ENCODE measurements around the gene NEMP1.

The NEMP1 gene

GRCh38 chr12:57078519-57079404 is at the start of gene NEMP1:
NEMP1 (minus strand) TSS chr12:57078791; CDS start chr12:57078745, 46 bp downstream.
- Histone ChIP-seq H3K79me2 (ENCODE audit: insufficient read depth, low read length) (peaks cover 31% of the 10 kb centered on the region), H3K9me2 (replicated peaks; ENCODE audit: low read depth, low read length) (no peaks in the 10 kb centered on the region), H2AFZ (ENCODE audit: low read length) (peak within 1 kb of the TSS; percentile 54; the same call in 1 of the 2 replicates), H3K9ac (ENCODE audit: low read depth, low read length, poor library complexity, severe bottlenecking) (peak within 1 kb of the TSS; percentile 97), H3K4me3 (ENCODE audit: low read length, poor library complexity, severe bottlenecking) (peak within 1 kb of the TSS; percentile 89), H3K4me2 (ENCODE audit: low read depth, low read length, poor library complexity, severe bottlenecking) (peak within 1 kb of the TSS; percentile 78), H3K36me3 (ENCODE audit: insufficient read depth, low read length) (no peaks in the 10 kb centered on the region), H3K4me1 (ENCODE audit: insufficient read depth, low read length, poor library complexity, severe bottlenecking) (peaks cover 12% of the 10 kb centered on the region), H3K27me3 (ENCODE audit: insufficient read depth, low read length, poor library complexity, severe bottlenecking) (no peaks in the 10 kb centered on the region), H4K20me1 (ENCODE audit: insufficient read depth, low read length, poor library complexity, severe bottlenecking) (peaks cover 5% of the 10 kb centered on the region), H3K9me3 (ENCODE audit: insufficient read depth, low read depth, low read length) (no peaks in the 10 kb centered on the region), H3F3A (ENCODE audit: low read depth) (peaks cover 6% of the 10 kb centered on the region)
- no peak for TF ChIP-seq CTCF (conservative IDR thresholded peaks at IDR 0.05; ENCODE audit: low read length)
- TF ChIP-seq EZH2phosphoT487 (IDR thresholded peaks at IDR 0.05; ENCODE audit: borderline replicate concordance): no peak

GRCh38 chr12:57127726-57128518 is 49.3 kb upstream of the NEMP1 start, which contains the start of gene LRP1:
LRP1 (plus strand) TSS chr12:57128483; CDS start chr12:57128965, 482 bp downstream.
- no peaks in the 10 kb centered on the region for H3K27me3 ChIP-seq (ENCODE audit: insufficient read depth, low read length, poor library complexity, severe bottlenecking)
- no peaks in the 10 kb centered on the region for H3K9me3 ChIP-seq (ENCODE audit: insufficient read depth, low read depth, low read length)
- H3K36me3 ChIP-seq (ENCODE audit: insufficient read depth, low read length): no peaks in the 10 kb centered on the region
- H3K9ac ChIP-seq (ENCODE audit: low read depth, low read length, poor library complexity, severe bottlenecking): peak within 1 kb of the TSS; percentile 76
- peak within 1 kb of the TSS; percentile 88 for H3K4me2 ChIP-seq (ENCODE audit: low read depth, low read length, poor library complexity, severe bottlenecking)
- H3F3A ChIP-seq (ENCODE audit: low read depth): no peaks in the 10 kb centered on the region; the same call in 1 of the 2 replicates
- TF ChIP-seq CTCF (conservative IDR thresholded peaks at IDR 0.05; ENCODE audit: low read length) (no peak), EZH2phosphoT487 (IDR thresholded peaks at IDR 0.05; ENCODE audit: borderline replicate concordance) (no peak)
- H3K9me2 ChIP-seq (replicated peaks; ENCODE audit: low read depth, low read length): no peaks in the 10 kb centered on the region
- H3K4me1 ChIP-seq (ENCODE audit: insufficient read depth, low read length, poor library complexity, severe bottlenecking): peaks cover 29% of the 10 kb centered on the region
- peak within 1 kb of the TSS; percentile 82 for H3K4me3 ChIP-seq (ENCODE audit: low read length, poor library complexity, severe bottlenecking)
- H4K20me1 ChIP-seq (ENCODE audit: insufficient read depth, low read length, poor library complexity, severe bottlenecking): no peaks in the 10 kb centered on the region
- H2AFZ ChIP-seq (ENCODE audit: low read length): peak within 1 kb of the TSS; percentile 92
- no peaks in the 10 kb centered on the region for H3K79me2 ChIP-seq (ENCODE audit: insufficient read depth, low read length)

GRCh38 chr12:57127101-57127725 is 48.6 kb upstream of the NEMP1 start:
- H3F3A ChIP-seq (ENCODE audit: low read depth): no peaks in the 10 kb centered on the region; the same call in 1 of the 2 replicates
- peak overlapping the region; percentile 82 for H3K4me3 ChIP-seq (ENCODE audit: low read length, poor library complexity, severe bottlenecking)
- H4K20me1 ChIP-seq (ENCODE audit: insufficient read depth, low read length, poor library complexity, severe bottlenecking): no peaks in the 10 kb centered on the region
- H3K4me1 ChIP-seq (ENCODE audit: insufficient read depth, low read length, poor library complexity, severe bottlenecking): peaks cover 29% of the 10 kb centered on the region
- no peaks in the 10 kb centered on the region for H3K9me2 ChIP-seq (replicated peaks; ENCODE audit: low read depth, low read length)
- H3K36me3 ChIP-seq (ENCODE audit: insufficient read depth, low read length): no peaks in the 10 kb centered on the region
- no peaks in the 10 kb centered on the region for H3K9me3 ChIP-seq (ENCODE audit: insufficient read depth, low read depth, low read length)
- peak overlapping the region; percentile 88 for H3K4me2 ChIP-seq (ENCODE audit: low read depth, low read length, poor library complexity, severe bottlenecking)
- peak overlapping the region; percentile 76 for H3K9ac ChIP-seq (ENCODE audit: low read depth, low read length, poor library complexity, severe bottlenecking)
- TF ChIP-seq EZH2phosphoT487 (IDR thresholded peaks at IDR 0.05; ENCODE audit: borderline replicate concordance) (no peak), CTCF (conservative IDR thresholded peaks at IDR 0.05; ENCODE audit: low read length) (peak; percentile 54)
- H3K79me2 ChIP-seq (ENCODE audit: insufficient read depth, low read length): no peaks in the 10 kb centered on the region
- H3K27me3 ChIP-seq (ENCODE audit: insufficient read depth, low read length, poor library complexity, severe bottlenecking): no peaks in the 10 kb centered on the region
- H2AFZ ChIP-seq (ENCODE audit: low read length): peak overlapping the region; percentile 92
